Neural crest cell (in vitro differentiated cells): Measurements from ENCODE around the gene ARHGAP26. TPM values are rescaled to one million over a fixed set of nuclear protein-coding genes. Genes with fewer than 3 reads are reported as not detected.

Source experiments
- DNase-seq: peaks from one replicate; pipeline ENCODE4 v3.0.0; 2021; ENCODE audit warnings: low read depth, mixed read lengths, low spot score
- H3K27ac Mint-ChIP-seq: one replicate; pipeline ENCODE4 v1.8.0; 2021; ENCODE audit warnings: mild to moderate bottlenecking, mixed read lengths; ENCODE audit not compliant: unreplicated experiment
- H3K27me3 Mint-ChIP-seq: 2 replicates; pipeline ENCODE4 v1.8.0; 2021; ENCODE audit warnings: low read depth, mild to moderate bottlenecking, mixed read lengths
- H3K36me3 Mint-ChIP-seq: 2 replicates; pipeline ENCODE4 v1.8.0; 2021; ENCODE audit warnings: low read depth, mild to moderate bottlenecking, mixed read lengths
- H3K4me1 Mint-ChIP-seq: 2 replicates; pipeline ENCODE4 v1.8.0; 2021; ENCODE audit warnings: mixed read lengths
- H3K4me3 Mint-ChIP-seq: one replicate; pipeline ENCODE4 v1.8.0; 2021; ENCODE audit warnings: mild to moderate bottlenecking, mixed read lengths
- H3K9me3 Mint-ChIP-seq: 2 replicates; pipeline ENCODE4 v1.8.0; 2021; ENCODE audit warnings: mixed read lengths
- total RNA-seq: library from RNA; stranded (reverse); gene quantifications from 2 replicates; pipeline ENCODE4 v1.2.1, GENCODE V29; 2021
- TF ChIP-seq, protein P1 (sequence below): fragments of 200-600 bp; sonication (generic); conservative IDR thresholded peaks from 2 replicates; pipeline ENCODE4 v1.5.0; 2021; ENCODE audit warnings: antibody characterized with exemption, mild to moderate bottlenecking

Gene ARHGAP26
- total RNA-seq, 1 donor from 2014 or later = 5.5 TPM

DNA sequence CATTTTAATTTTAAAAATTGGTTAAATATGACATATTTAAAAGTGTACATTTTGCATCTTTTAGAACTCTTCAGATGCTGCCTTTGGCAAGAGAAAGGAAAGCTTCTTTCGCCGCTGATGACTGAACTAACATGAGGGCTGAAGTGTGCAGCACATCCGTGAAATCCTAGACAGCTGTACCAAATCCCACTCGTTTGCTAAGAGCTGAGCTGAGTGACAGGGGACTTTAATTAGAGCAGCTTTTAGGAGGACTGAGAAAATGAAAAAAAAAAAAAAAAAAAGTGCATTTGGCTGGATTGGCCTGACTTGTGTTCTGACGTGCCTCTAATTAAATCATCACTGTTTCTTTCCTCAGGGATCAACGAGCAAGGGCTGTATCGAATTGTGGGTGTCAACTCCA, 271.3 kb downstream of the ARHGAP26 start:
- TF ChIP-seq, protein P1, sequence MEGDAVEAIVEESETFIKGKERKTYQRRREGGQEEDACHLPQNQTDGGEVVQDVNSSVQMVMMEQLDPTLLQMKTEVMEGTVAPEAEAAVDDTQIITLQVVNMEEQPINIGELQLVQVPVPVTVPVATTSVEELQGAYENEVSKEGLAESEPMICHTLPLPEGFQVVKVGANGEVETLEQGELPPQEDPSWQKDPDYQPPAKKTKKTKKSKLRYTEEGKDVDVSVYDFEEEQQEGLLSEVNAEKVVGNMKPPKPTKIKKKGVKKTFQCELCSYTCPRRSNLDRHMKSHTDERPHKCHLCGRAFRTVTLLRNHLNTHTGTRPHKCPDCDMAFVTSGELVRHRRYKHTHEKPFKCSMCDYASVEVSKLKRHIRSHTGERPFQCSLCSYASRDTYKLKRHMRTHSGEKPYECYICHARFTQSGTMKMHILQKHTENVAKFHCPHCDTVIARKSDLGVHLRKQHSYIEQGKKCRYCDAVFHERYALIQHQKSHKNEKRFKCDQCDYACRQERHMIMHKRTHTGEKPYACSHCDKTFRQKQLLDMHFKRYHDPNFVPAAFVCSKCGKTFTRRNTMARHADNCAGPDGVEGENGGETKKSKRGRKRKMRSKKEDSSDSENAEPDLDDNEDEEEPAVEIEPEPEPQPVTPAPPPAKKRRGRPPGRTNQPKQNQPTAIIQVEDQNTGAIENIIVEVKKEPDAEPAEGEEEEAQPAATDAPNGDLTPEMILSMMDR = no peak
- H3K4me1 Mint-ChIP-seq = no peaks in the 10 kb centered on the region
- H3K27me3 Mint-ChIP-seq = no peaks in the 10 kb centered on the region
- no peaks in the 10 kb centered on the region for H3K36me3 Mint-ChIP-seq
- no peak for DNase-seq
- no peak overlapping the region for H3K4me3 Mint-ChIP-seq
- H3K27ac Mint-ChIP-seq = no peak overlapping the region
- no peaks in the 10 kb centered on the region for H3K9me3 Mint-ChIP-seq

DNA sequence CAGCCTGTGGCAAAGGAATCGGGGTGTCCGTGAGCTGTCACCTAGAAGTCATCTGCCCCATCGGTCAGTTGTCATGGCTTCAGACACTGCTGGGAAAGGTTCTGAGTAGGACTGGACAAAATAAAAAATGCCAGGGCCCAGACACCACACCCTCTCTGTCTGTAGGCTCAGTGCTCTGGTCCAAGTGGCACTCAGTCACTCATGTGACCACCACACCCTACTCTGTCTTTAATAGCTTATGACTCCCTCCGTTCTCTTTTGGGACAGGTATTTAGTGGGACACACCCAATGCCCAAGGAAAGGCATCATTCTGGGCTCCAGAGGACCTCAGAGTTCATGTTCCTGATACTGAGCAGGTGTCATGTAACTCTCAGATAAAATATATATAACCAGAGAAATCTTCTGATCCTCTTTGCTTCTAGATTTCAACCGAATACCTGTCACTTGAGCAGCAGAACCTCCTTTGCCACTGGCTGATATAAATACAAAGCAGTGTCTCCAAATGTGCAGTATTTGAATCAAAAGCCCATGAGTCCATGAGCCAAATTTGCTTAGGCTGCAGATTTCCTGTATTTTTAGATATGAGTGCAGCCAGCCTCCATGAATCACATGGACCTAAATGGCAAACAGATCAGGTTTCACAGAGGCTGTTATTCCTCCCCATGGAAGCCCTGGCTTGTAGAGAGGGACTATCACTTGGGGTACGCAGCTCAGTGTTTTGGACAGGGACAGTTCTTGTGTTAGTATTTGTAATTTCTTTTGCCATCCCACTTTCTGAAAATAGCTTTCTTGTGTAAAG, 272.0 kb downstream of the ARHGAP26 start:
- Mint-ChIP-seq H3K36me3 (no peaks in the 10 kb centered on the region), H3K4me1 (no peaks in the 10 kb centered on the region), H3K27me3 (no peaks in the 10 kb centered on the region), H3K4me3 (no peak overlapping the region), H3K27ac (no peak overlapping the region), H3K9me3 (no peaks in the 10 kb centered on the region)
- TF ChIP-seq, protein P1 = no peak
- DNase-seq = no peak

DNA sequence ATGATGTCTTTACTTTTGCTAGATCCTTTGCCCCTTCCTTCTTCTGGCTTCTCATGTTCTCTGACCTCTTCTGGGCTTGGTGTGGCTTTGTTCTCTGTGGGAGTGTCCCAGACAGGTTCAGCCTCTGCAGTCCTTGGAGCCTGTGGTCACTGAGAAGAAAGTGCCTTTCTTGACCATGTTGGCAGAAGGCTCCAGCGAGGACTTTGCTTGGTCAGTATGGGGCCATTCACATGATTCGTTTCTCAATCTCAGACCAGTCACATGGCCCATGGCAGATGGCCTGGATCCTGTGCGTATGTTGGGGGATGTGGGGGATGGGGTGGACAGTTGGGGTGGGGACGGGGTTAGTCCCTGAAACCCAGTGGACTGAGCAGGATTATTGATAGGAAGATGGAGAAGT, 274.1 kb downstream of the ARHGAP26 start:
- no peak for DNase-seq
- H3K4me1 Mint-ChIP-seq = no peaks in the 10 kb centered on the region
- H3K36me3 Mint-ChIP-seq = no peaks in the 10 kb centered on the region
- H3K9me3 Mint-ChIP-seq = no peaks in the 10 kb centered on the region
- no peak overlapping the region for H3K4me3 Mint-ChIP-seq
- no peak overlapping the region for H3K27ac Mint-ChIP-seq
- no peaks in the 10 kb centered on the region for H3K27me3 Mint-ChIP-seq
- TF ChIP-seq, protein P1 = no peak

DNA sequence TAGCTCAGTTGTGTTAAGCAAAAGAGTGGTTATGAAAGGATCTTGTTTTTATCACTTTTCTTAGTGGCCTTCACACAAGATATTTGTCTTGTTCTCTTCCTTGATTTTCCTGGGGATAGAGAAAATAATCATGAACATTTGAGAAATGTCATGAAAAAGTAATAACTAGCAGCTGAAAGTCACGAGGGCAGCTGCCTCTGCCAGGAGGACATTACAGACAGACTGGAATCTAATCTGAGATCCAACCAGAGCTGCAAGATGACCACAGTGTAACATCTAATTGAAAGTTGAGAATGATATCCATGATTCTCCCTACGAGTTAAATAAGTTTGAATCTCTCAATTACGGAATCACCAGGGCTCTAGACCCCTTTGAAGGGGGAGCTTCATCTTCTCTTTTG, 274.9 kb downstream of the ARHGAP26 start:
- TF ChIP-seq, protein P1 = no peak
- no peak for DNase-seq
- H3K27ac Mint-ChIP-seq = no peak overlapping the region

DNA sequence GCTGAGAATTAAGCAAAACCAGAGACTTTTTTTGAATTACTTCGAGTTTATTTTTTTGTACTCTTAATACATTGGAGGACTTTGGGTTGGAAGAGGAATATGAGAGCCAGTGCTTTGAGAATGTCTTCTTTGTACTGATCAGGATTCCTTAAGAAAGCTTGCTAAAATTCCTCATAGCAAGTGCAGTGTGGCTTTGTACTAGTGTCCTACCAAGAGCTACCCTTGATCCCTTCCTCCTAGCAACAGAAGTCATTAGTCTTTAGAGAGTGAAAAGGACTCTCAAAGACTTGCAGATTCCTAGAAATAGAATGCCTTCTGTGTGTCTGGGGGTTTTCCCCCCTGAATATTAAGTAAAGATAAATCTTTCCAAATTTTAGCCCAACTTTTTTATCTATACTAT, 276.1 kb downstream of the ARHGAP26 start:
- H3K4me1 Mint-ChIP-seq = peaks cover 8% of the 10 kb centered on the region
- no peaks in the 10 kb centered on the region for H3K9me3 Mint-ChIP-seq
- no peak overlapping the region for H3K27ac Mint-ChIP-seq
- H3K36me3 Mint-ChIP-seq = no peaks in the 10 kb centered on the region
- DNase-seq = no peak
- no peaks in the 10 kb centered on the region for H3K27me3 Mint-ChIP-seq
- TF ChIP-seq, protein P1 = no peak
- H3K4me3 Mint-ChIP-seq = no peak overlapping the region

More for the DNA sequence above, 274.9 kb downstream of the ARHGAP26 start:
- Mint-ChIP-seq H3K4me3 (no peak overlapping the region), H3K27me3 (no peaks in the 10 kb centered on the region), H3K9me3 (no peaks in the 10 kb centered on the region), H3K4me1 (no peaks in the 10 kb centered on the region), H3K36me3 (no peaks in the 10 kb centered on the region)
